ENCODE results near the gene COX6B2.

Gene COX6B2

GRCh38 chr19:55345818-55346724 lies 8.4 kb downstream of the COX6B2 start:
- no peak for DNase-seq (ENCODE audit: low spot score)
- in situ Hi-C loops (cut with MboI; ENCODE audit: low pct_unique_long_range_greater_than_20kb, low sequenced_read_pairs, unreplicated experiment) = no loop called here
- TF ChIP-seq CTCF (IDR thresholded peaks at IDR 0.05; ENCODE audit: extremely low read depth, insufficient read depth, missing control alignments) = no peak

- no peak for DNase-seq (ENCODE audit: low spot score)
- TF ChIP-seq CTCF (IDR thresholded peaks at IDR 0.05; ENCODE audit: extremely low read depth, insufficient read depth, missing control alignments) = no peak
- in situ Hi-C loops (cut with MboI; ENCODE audit: low pct_unique_long_range_greater_than_20kb, low sequenced_read_pairs, unreplicated experiment) = no loop called here
These were observed 9.3 kb downstream of the COX6B2 start for GRCh38 chr19:55345101-55345817.

- in situ Hi-C loops (cut with MboI; ENCODE audit: low pct_unique_long_range_greater_than_20kb, low sequenced_read_pairs, unreplicated experiment) = no loop called here
These were observed 10.1 kb downstream of the COX6B2 start for GRCh38 chr19:55344444-55344843.

GRCh38 chr19:55341595-55342531 lies 12.7 kb downstream of the COX6B2 start:
- DNase-seq (ENCODE audit: low spot score) = no peak
- no peak for TF ChIP-seq CTCF (IDR thresholded peaks at IDR 0.05; ENCODE audit: extremely low read depth, insufficient read depth, missing control alignments)
- in situ Hi-C loops (cut with MboI; ENCODE audit: low pct_unique_long_range_greater_than_20kb, low sequenced_read_pairs, unreplicated experiment) = no loop called here

More at GRCh38 chr19:55344444-55344843, 10.1 kb downstream of the COX6B2 start:
- DNase-seq (ENCODE audit: low spot score) = no peak
- TF ChIP-seq CTCF (IDR thresholded peaks at IDR 0.05; ENCODE audit: extremely low read depth, insufficient read depth, missing control alignments) = no peak

- DNase-seq (ENCODE audit: low spot score) = peak; percentile 95
- no peak for TF ChIP-seq CTCF (IDR thresholded peaks at IDR 0.05; ENCODE audit: extremely low read depth, insufficient read depth, missing control alignments)
- in situ Hi-C loops (cut with MboI; ENCODE audit: low pct_unique_long_range_greater_than_20kb, low sequenced_read_pairs, unreplicated experiment) = no loop called here
These were observed 13.3 kb downstream of the COX6B2 start for GRCh38 chr19:55341171-55341588.

- TF ChIP-seq CTCF (IDR thresholded peaks at IDR 0.05; ENCODE audit: extremely low read depth, insufficient read depth, missing control alignments) = peak; percentile 38
- no peak for DNase-seq (ENCODE audit: low spot score)
- in situ Hi-C loops (cut with MboI; ENCODE audit: low pct_unique_long_range_greater_than_20kb, low sequenced_read_pairs, unreplicated experiment) = no loop called here
These were observed 13.8 kb downstream of the COX6B2 start for GRCh38 chr19:55340784-55341147.
